HepG2 (cell line): ENCODE data around the gene CX3CR1.

Experiments
- DNMT3B ChIP-seq: conservative IDR thresholded peaks from 2 replicates; pipeline ENCODE4 v1.6.1; 2016; ENCODE audit warnings: missing biosample characterization, control low read depth
- E2F2 ChIP-seq: sonication (generic); formaldehyde crosslinking; IDR thresholded peaks from 2 replicates; pipeline ENCODE4 v1.4.0; 2020; ENCODE audit warnings: missing genetic modification reagents, borderline replicate concordance
- ELF1 ChIP-seq: sonication (generic); formaldehyde crosslinking; IDR thresholded peaks from 2 replicates; pipeline ENCODE4 v1.4.0; 2020; ENCODE audit warnings: missing genetic modification reagents
- KLF12 ChIP-seq: sonication (generic); formaldehyde crosslinking; IDR thresholded peaks from 2 replicates; pipeline ENCODE4 v1.4.0; 2020; ENCODE audit warnings: missing genetic modification reagents, borderline replicate concordance
- POLR2A ChIP-seq, 2 experiments: IDR thresholded peaks; 2 replicates each; pipeline ENCODE4 v1.6.1; 2011; ENCODE audit warnings: low read depth in 2 of 2, low read length in 2 of 2, mild to moderate bottlenecking in 1 of 2, moderate library complexity in 1 of 2; ENCODE audit not compliant: insufficient read depth in 1 of 2
- POLR2AphosphoS5 ChIP-seq: IDR thresholded peaks from 2 replicates; pipeline ENCODE4 v1.6.1; 2012; ENCODE audit warnings: low read depth, low read length
- RARG ChIP-seq: sonication (generic); formaldehyde crosslinking; IDR thresholded peaks from 2 replicates; pipeline ENCODE4 v1.4.0; 2020; ENCODE audit warnings: low read depth, mild to moderate bottlenecking, missing genetic modification reagents
- RFX5 ChIP-seq: IDR thresholded peaks from 2 replicates; pipeline ENCODE4 v1.6.1; 2011; ENCODE audit warnings: low read depth, low read length, improper control_type of control experiment
- SMAD1 ChIP-seq: sonication (generic); formaldehyde crosslinking; IDR thresholded peaks from 2 replicates; pipeline ENCODE4 v1.4.0; 2020; ENCODE audit warnings: missing genetic modification reagents, low read depth, mild to moderate bottlenecking, borderline replicate concordance
- ZNF256 ChIP-seq: sonication (generic); formaldehyde crosslinking; conservative IDR thresholded peaks from 2 replicates; pipeline ENCODE4 v1.4.0; 2020; ENCODE audit warnings: missing genetic modification reagents
- ZNF326 ChIP-seq: sonication (generic); formaldehyde crosslinking; IDR thresholded peaks from 2 replicates; pipeline ENCODE4 v1.4.0; 2020; ENCODE audit warnings: missing genetic modification reagents, borderline replicate concordance
- ZNF605 ChIP-seq: sonication (generic); formaldehyde crosslinking; IDR thresholded peaks from 2 replicates; pipeline ENCODE4 v1.8.0; 2022; ENCODE audit warnings: mild to moderate bottlenecking, missing genetic modification reagents
- TF ChIP-seq, protein P1 (sequence below): sonication (generic); formaldehyde crosslinking; IDR thresholded peaks from 2 replicates; pipeline ENCODE4 v1.5.0; 2020; ENCODE audit warnings: mild to moderate bottlenecking, missing genetic modification reagents, moderate library complexity
- TF ChIP-seq, protein P2 (sequence below): sonication (generic); formaldehyde crosslinking; IDR thresholded peaks from 2 replicates; pipeline ENCODE4 v1.8.1; 2023; ENCODE audit warnings: missing genetic modification reagents, inconsistent platforms, borderline replicate concordance

DNA sequence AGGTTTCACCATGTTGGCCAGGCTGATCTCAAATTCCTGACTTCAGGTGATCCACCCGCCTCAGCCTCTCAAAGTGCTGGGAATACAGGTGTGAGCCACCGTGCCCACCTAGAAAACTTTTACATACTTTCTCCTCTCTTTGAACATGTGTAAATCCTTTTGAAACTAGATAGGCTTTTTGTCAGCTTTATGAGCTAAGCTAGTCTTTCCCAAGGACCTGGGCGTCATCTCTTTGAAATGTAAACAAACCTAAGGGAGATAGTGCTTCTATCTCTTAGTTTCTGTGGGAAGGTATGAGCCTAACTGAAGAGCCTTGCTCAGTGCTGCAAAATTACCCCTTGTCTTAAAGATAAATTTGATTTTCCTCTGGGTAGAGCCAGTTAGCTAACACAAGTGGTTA lies 4.8 kb downstream of the CX3CR1 start:
- TF ChIP-seq RARG (CRISPR knock-in tag) (no peak), ZNF326 (no peak), ELF1 (no peak), POLR2AphosphoS5 (no peak), SMAD1 (CRISPR knock-in tag) (no peak), KLF12 (no peak), POLR2A (IDR thresholded peaks at IDR 0.05; ENCODE audit: insufficient read depth in 1 of 2, low read depth in 2 of 2, low read length in 2 of 2) (no peak), ZNF256 (no peak), RFX5 (no peak), DNMT3B (CRISPR knock-in tag) (no peak), E2F2 (CRISPR knock-in tag) (no peak), ZNF605 (CRISPR knock-in tag) (no peak)
- TF ChIP-seq, protein P1, sequence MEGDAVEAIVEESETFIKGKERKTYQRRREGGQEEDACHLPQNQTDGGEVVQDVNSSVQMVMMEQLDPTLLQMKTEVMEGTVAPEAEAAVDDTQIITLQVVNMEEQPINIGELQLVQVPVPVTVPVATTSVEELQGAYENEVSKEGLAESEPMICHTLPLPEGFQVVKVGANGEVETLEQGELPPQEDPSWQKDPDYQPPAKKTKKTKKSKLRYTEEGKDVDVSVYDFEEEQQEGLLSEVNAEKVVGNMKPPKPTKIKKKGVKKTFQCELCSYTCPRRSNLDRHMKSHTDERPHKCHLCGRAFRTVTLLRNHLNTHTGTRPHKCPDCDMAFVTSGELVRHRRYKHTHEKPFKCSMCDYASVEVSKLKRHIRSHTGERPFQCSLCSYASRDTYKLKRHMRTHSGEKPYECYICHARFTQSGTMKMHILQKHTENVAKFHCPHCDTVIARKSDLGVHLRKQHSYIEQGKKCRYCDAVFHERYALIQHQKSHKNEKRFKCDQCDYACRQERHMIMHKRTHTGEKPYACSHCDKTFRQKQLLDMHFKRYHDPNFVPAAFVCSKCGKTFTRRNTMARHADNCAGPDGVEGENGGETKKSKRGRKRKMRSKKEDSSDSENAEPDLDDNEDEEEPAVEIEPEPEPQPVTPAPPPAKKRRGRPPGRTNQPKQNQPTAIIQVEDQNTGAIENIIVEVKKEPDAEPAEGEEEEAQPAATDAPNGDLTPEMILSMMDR (CRISPR knock-in tag), result no peak
- TF ChIP-seq, protein P2, sequence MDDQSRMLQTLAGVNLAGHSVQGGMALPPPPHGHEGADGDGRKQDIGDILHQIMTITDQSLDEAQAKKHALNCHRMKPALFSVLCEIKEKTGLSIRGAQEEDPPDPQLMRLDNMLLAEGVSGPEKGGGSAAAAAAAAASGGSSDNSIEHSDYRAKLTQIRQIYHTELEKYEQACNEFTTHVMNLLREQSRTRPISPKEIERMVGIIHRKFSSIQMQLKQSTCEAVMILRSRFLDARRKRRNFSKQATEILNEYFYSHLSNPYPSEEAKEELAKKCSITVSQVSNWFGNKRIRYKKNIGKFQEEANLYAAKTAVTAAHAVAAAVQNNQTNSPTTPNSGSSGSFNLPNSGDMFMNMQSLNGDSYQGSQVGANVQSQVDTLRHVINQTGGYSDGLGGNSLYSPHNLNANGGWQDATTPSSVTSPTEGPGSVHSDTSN, result no peak
